Activated naive CD4-positive, alpha-beta T cell treated with Interleukin-2 at 50 U/mL for 16 hours (primary cell): ENCODE measurements around the gene FBLN2.
"Not testable (repeated sequence)": the region's sequence is repeated elsewhere in the genome, so short reads cannot be mapped to it uniquely, and the experiment has no call there.

Experiments used
- DNase-seq: peaks from one replicate; pipeline ENCODE4 v3.0.0-alpha.2; 2020

The FBLN2 gene

DNA sequence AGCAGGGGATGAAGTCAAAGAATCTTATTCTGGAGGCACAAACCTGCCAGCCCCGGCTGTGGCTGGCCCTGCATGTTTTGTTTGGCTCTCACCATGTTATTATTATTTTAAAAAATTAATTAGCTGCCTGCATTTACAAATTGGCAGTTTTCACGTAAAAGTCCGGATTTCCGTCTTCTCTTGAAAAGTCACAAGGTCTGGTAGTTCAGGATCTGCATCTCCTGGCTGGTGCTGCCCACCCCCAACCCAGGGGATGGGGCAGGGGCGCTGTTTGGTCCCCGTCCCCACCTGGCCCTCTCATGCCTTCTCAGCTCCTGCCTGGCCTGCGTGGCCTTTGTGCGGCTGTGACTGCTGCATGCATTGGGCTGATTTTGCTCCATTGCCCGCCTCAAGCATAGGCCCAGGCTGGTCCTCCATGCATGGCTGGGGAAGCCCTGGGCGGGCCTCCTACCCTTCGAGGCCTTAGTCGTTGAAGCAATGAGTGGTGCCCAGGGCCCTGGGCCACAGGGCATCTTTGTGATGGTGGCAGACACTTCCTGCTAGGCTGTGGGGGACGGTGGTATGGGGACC lies 2.0 kb downstream of the FBLN2 start:
- no peak for DNase-seq

GRCh38 chr3:13552857-13553652 lies 4.1 kb downstream of the FBLN2 start:
- no peak for DNase-seq

GRCh38 chr3:13553686-13554085 lies 4.8 kb downstream of the FBLN2 start:
- no peak for DNase-seq

GRCh38 chr3:13555753-13556152 lies 6.8 kb downstream of the FBLN2 start:
- no peak for DNase-seq

GRCh38 chr3:13556207-13556606 lies 7.3 kb downstream of the FBLN2 start:
- DNase-seq = no peak

DNA sequence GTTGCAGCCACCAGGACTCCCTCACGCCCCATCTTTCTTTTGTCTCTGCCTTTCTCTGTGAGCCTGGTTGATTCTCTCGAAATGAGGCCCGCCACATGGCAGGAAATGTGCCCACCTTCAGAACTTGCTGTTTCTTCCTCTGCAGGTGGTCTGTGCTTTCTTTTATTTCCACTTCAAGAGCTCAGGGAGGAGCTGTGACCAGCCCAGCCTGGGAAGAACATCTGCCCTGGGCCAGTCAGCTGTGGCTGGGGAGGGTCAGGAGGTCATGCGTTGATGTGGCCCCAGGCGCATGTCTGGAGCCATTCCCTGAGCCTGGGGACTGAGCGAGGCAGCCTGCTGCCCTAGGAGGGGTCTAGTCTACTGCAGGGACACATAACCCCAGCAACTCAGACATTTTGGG lies 8.0 kb downstream of the FBLN2 start:
- no peak for DNase-seq

- DNase-seq = no peak
These were observed 8.5 kb downstream of the FBLN2 start for GRCh38 chr3:13557417-13557816.

GRCh38 chr3:13557926-13558325 lies 9.0 kb downstream of the FBLN2 start:
- no peak for DNase-seq

- DNase-seq = no peak
These were observed 9.7 kb downstream of the FBLN2 start for GRCh38 chr3:13558651-13559050.

- no peak for DNase-seq
These were observed 11.0 kb downstream of the FBLN2 start for GRCh38 chr3:13559764-13560525.

DNA sequence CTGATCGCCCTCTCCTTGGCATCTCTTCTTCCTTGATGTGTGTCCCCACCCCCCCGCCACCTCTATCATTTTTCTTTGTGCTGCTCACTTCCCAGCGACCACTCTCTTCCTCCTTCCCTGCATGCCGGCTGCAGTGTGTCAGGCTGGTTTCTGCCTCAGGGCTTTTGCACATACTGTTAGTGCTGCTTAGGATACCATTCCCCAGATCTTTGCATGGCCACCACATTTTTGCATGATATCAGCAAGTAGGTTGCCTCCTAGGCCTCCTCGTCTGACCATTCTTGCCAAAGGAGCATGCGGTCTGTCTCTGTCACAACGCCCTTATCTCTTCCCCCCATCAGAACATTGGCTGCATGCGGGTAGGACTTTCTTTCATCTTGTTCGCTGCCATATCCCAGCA lies 12.5 kb downstream of the FBLN2 start:
- no peak for DNase-seq

- DNase-seq = no peak
These were observed 13.0 kb downstream of the FBLN2 start for GRCh38 chr3:13561967-13562366.

DNA sequence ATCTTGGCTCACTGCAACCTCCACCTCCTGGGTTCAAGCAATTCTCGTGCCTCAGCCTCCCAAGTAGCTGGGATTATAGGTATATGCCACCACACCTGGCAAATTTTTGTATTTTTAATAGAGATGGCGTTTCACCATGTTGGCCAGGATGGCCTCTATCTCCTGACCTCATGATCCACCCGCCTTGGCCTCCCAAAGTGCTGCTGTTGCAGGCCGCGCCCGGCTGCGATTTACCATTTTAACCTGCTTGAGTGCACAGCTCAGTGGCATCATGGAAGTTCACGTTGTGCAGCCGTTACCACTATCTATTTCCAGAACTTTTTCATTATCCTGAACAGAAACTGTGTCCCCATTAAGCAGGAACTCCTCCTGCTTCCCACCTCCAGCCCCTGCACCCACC lies 13.5 kb downstream of the FBLN2 start:
- DNase-seq = not testable (repeated sequence)

DNA sequence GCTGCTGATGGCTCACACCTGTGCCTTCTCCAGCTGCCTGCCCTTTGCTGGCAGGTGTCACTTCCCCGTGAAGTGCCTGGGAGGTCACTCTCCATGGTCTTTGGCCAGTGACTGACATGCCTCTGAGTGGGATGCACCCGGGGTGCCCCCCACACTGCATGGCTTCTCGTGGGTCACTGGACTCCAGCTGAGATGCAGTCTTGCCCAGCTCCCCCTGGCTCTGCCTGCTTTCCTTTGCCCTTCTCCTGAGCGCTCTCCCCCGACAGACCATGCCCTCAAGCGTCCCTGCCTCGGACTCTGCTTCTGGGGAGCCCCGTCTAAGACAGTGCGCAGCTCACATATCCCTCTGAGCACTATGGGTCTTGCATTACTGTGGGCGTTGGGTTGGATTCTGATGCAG lies 14.4 kb downstream of the FBLN2 start:
- no peak for DNase-seq

DNA sequence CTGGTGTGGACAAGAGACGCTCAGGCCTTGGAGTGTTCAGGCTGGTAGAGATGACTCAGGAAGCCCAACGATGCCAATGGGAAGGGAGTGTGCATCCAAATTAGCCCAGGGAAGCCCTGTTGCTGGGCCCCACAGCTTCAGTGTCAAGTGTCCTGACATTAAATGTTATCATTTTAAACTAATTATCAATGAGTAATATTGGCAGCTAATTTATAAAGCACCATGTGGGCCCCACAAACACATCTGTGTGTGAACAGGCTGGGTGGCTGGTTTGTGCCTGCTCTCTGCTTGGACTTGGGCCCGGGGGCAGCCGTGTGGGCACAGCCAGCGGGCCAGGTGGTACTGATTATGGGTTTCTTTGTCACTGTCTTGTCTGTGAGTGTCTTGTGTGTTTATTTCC lies 15.0 kb downstream of the FBLN2 start:
- DNase-seq = no peak

- no peak for DNase-seq
These were observed 16.0 kb downstream of the FBLN2 start for GRCh38 chr3:13564751-13565560.

DNA sequence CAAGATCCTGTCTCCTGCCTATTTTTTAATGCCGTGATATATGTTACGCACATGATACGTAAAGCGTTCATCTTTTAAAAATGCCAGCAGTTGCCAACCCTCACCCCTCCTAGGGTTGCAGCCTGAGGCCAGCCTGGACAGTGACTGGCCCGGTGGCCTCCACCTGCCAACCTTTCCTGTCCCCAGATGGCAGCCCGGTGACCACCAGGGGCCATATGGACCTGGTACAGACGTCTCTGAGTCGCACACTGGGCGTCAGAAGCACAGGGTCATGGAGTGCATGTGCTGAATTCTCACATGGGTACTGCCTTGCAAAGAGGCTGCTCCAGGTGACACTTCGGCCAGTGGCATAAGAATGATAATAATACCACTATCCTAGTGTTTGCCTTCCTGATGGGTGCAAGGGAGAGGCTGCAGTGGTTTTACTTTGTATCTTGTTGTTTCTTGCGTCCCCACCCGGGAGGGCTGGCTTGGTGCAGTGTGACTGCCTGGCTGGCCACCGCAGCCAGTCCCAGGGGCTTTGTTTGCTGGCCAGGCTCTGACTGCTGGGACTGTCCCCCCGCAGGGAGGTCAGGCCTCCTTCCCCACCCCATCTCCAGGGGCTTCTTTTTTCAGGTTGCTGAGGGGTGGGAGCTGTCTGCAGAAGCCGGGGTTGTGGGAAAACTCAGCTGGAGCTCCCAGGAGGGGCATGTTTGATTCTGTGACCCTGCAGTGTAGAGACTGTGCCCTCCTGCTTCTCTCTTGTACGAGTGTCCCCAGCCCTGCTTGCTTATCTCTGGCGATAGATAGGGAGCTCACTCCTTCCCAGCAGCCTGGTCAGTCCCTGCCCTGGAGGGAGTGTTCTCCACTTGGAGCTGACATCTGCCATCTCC lies 16.9 kb downstream of the FBLN2 start:
- DNase-seq = no peak

- no peak for DNase-seq
These were observed 17.5 kb downstream of the FBLN2 start for GRCh38 chr3:13566453-13566748.

DNA sequence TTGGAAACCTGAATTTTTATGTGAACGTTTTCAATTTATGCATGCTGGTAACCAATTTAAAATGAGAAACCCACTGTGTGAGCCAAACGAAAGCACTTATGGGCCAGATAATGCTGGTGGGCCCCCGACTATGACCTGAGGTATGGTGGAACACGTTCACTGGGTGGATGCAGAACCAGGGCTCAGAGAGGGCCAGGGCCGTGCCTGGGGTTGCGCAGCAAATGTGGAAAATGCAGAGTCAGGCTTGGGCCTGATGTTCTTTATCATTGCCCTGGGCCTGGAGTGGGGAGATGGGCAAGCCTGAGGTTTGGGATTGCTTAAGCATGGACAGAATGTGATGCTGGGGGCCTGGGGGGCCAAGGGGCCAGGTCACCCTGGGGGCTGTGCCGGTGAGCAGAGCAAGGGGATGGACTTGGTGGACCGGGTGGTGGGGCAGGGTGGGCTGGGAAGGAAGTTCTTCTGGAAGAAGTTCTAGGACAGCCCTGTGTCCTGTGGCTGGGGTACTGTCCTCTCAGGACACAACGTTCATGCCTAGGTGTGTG lies 17.9 kb downstream of the FBLN2 start:
- DNase-seq = no peak

GRCh38 chr3:13567684-13568514 lies 19.0 kb downstream of the FBLN2 start:
- no peak for DNase-seq

GRCh38 chr3:13568515-13569028 lies 19.6 kb downstream of the FBLN2 start:
- DNase-seq = no peak
